HG03565 (cell line): ENCODE data around the gene NBAS.

Experiments used
- ATAC-seq: cut with Tn5 transposase; IDR thresholded peaks from one replicate; pipeline ENCODE4 v1.9.1; 2021; ENCODE audit warnings: mild to moderate bottlenecking, moderate library complexity; ENCODE audit not compliant: unreplicated experiment

Gene NBAS

GRCh38 chr2:15181092-15181745 lies 379.9 kb downstream of the NBAS start:
- ATAC-seq, result no peak

- no peak for ATAC-seq
Measured at GRCh38 chr2:15180379-15180778, 380.8 kb downstream of the NBAS start.

- ATAC-seq, result no peak
Measured at GRCh38 chr2:15178946-15179345, 382.2 kb downstream of the NBAS start.

GRCh38 chr2:15177103-15177502 lies 384.0 kb downstream of the NBAS start:
- peak; percentile 97 for ATAC-seq

GRCh38 chr2:15176604-15177003 lies 384.5 kb downstream of the NBAS start:
- ATAC-seq, result no peak

- ATAC-seq, result no peak
Measured at GRCh38 chr2:15174567-15174966, 386.6 kb downstream of the NBAS start.

- no peak for ATAC-seq
Measured at GRCh38 chr2:15173501-15173900, 387.6 kb downstream of the NBAS start.

- no peak for ATAC-seq
Measured at GRCh38 chr2:15172825-15173224, 388.3 kb downstream of the NBAS start.

GRCh38 chr2:15170070-15170775 lies 390.9 kb downstream of the NBAS start:
- ATAC-seq, result no peak

GRCh38 chr2:15169326-15170069 lies 391.6 kb downstream of the NBAS start:
- no peak for ATAC-seq

GRCh38 chr2:15168116-15168515 lies 393.0 kb downstream of the NBAS start:
- ATAC-seq, result no peak

GRCh38 chr2:15166878-15167277 lies 394.3 kb downstream of the NBAS start:
- no peak for ATAC-seq

- ATAC-seq, result no peak
Measured at GRCh38 chr2:15163326-15163725, 397.8 kb downstream of the NBAS start.

- no peak for ATAC-seq
Measured at GRCh38 chr2:15162620-15163019, 398.5 kb downstream of the NBAS start.

GRCh38 chr2:15160201-15160991 lies 400.7 kb downstream of the NBAS start:
- ATAC-seq, result no peak

GRCh38 chr2:15159751-15160177 lies 401.4 kb downstream of the NBAS start:
- no peak for ATAC-seq

- ATAC-seq, result no peak
Measured at GRCh38 chr2:15159206-15159605, 401.9 kb downstream of the NBAS start.

GRCh38 chr2:15158532-15158931 lies 402.6 kb downstream of the NBAS start:
- no peak for ATAC-seq

- no peak for ATAC-seq
Measured at GRCh38 chr2:15158100-15158499, 403.0 kb downstream of the NBAS start.

- no peak for ATAC-seq
Measured at GRCh38 chr2:15155959-15156574, 405.1 kb downstream of the NBAS start.

- no peak for ATAC-seq
Measured at GRCh38 chr2:15154297-15154696, 406.8 kb downstream of the NBAS start.
